Colon (tissue), 2 donors: ENCODE data around the gene MLST8.

ENCODE experiments used
- FAIRE-seq: peaks from 2 replicates; lab custom pipeline; 2012; peaks lifted over from hg19 to GRCh38; lab: Jason Lieb, UNC
- donor health status: control.
- donor health status: control.

The MLST8 gene

GRCh38 chr16:2205104-2205966 lies at the start of gene MLST8:
MLST8 (plus strand) TSS chr16:2205454; CDS start chr16:2206086, 632 bp downstream.
- no peak for FAIRE-seq

GRCh38 chr16:2155977-2156848 lies 49.0 kb upstream of the MLST8 start:
- no peak for FAIRE-seq

- no peak for FAIRE-seq
Measured at GRCh38 chr16:2156849-2157224, 48.4 kb upstream of the MLST8 start.

GRCh38 chr16:2157480-2158261 lies 47.6 kb upstream of the MLST8 start:
- no peak for FAIRE-seq

- no peak for FAIRE-seq
Measured at GRCh38 chr16:2158262-2158638, 47.0 kb upstream of the MLST8 start.

- FAIRE-seq = no peak
Measured at GRCh38 chr16:2159175-2159838, 45.9 kb upstream of the MLST8 start.

- FAIRE-seq = no peak
Measured at GRCh38 chr16:2160915-2161551, 44.2 kb upstream of the MLST8 start.

- FAIRE-seq = no peak
Measured at GRCh38 chr16:2161911-2162310, 43.3 kb upstream of the MLST8 start.

- FAIRE-seq = no peak
Measured at GRCh38 chr16:2162676-2163118, 42.6 kb upstream of the MLST8 start.

- no peak for FAIRE-seq
Measured at GRCh38 chr16:2163211-2163881, 41.9 kb upstream of the MLST8 start.

GRCh38 chr16:2165861-2166260 lies 39.4 kb upstream of the MLST8 start:
- FAIRE-seq = no peak

GRCh38 chr16:2166263-2167067 lies 38.8 kb upstream of the MLST8 start:
- FAIRE-seq = no peak

- no peak for FAIRE-seq
Measured at GRCh38 chr16:2167068-2167638, 38.1 kb upstream of the MLST8 start.

- no peak for FAIRE-seq
Measured at GRCh38 chr16:2170080-2170479, 35.2 kb upstream of the MLST8 start.

- no peak for FAIRE-seq
Measured at GRCh38 chr16:2170587-2171435, 34.4 kb upstream of the MLST8 start.

- no peak for FAIRE-seq
Measured at GRCh38 chr16:2171601-2172178, 33.6 kb upstream of the MLST8 start.

GRCh38 chr16:2172688-2173335 lies 32.4 kb upstream of the MLST8 start:
- no peak for FAIRE-seq

GRCh38 chr16:2173366-2173765 lies 31.9 kb upstream of the MLST8 start:
- no peak for FAIRE-seq
